Measurements from ENCODE around the gene HELZ2.

Gene HELZ2

GRCh38 chr20:63597651-63598478 lies 23.8 kb upstream of the HELZ2 start:
- no peak for DNase-seq (ENCODE audit: low spot score)

DNA sequence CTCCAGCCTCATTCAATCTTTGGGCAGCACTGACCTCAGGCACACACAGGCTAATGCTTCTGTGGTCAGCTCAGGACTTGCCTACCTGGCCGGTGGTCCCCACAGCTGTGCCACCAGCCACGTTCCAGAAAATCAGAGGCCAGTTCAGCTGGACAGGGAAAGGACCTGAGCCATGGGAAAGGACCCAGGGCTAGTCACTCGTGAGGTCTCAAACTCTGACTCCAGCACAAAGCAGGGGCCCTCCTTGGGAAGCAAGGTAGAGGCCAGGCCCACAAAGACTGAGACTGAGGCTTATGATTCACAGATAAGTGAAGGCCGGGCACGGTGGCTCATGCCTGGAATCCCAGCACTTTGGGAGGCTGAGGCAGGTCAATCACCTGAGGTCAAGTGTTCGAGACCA lies 22.4 kb upstream of the HELZ2 start:
- DNase-seq (ENCODE audit: low spot score) = no peak

DNA sequence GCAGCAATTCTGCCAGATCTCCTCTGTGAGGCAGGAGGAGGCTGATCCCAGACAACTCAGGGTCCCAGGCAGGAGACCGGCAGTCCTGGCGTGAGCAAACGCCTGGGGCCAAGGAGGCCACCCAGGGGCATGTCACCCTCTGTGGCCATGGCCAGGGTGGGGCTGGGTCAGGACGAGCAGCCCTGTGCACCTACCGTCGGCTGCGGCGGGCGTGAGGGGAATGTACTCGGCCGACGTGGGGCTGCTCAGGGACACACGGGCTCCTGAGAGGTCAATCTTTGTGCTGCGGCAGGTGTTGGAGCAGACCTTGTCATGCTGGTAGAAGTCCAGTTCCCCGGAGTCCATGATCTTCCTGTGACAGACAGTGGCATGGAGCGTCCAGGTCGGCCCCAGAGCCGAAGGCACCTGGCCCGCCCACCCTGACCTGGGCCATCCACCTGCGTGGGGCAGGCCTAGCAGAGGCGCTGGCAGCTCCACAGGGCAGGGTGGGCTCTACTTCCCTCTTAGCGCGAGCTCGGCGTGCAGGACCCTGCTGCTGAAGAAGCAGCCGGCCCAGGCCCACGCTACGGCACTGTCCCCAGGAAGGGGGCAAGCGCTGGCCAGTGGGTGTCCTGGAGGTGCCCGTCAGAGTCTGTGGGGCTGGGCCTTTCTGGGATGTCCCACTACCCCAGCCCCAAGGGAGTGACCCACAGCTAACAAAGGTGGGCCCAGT lies 21.5 kb upstream of the HELZ2 start:
- no peak for DNase-seq (ENCODE audit: low spot score)

DNA sequence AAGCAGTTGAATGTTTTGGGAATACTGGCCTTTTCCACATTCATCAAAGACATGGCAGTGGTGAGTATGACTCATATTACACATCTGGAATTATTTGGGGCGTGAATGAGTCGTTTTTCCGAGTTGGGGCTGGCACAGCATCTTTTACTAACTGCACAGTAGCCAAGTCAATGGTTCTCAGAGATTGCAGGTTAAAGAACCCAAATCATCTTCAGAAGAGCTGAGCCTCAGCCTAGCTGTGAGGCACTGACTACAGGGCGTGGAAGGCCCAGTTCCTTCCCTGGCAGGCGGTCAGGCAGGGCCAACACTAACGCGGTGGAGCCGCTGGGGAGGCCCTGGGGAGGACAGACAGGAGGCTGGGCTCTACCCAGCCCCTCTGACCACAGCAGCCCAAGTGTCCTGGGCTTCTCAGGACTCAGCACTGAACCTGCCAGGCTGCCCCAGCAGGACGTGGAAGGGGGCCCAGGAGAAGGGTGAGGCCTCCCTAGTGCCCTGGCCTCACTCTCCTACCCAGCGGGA lies 20.1 kb upstream of the HELZ2 start:
- no peak for DNase-seq (ENCODE audit: low spot score)

- DNase-seq (ENCODE audit: low spot score) = no peak
These were observed 18.6 kb upstream of the HELZ2 start for GRCh38 chr20:63592661-63593060.

GRCh38 chr20:63591786-63592355 lies 17.8 kb upstream of the HELZ2 start:
- no peak for DNase-seq (ENCODE audit: low spot score)

DNA sequence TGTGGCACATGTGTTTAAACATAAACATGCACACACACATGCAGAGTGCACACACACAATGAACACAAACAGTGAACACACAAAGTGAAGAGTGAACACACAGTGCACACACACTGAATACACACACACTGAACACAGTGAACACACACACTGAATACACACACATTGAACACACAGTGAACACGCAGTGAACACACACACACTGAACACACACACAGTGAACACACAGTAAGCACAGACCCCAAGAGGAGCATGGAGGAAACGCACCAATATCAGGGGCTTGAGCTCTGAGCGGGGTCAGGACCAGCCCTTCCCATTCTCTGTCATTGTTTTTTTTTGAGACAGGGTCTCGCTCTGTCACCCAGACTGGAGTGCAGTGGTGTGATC lies 17.1 kb upstream of the HELZ2 start:
- no peak for DNase-seq (ENCODE audit: low spot score)

DNA sequence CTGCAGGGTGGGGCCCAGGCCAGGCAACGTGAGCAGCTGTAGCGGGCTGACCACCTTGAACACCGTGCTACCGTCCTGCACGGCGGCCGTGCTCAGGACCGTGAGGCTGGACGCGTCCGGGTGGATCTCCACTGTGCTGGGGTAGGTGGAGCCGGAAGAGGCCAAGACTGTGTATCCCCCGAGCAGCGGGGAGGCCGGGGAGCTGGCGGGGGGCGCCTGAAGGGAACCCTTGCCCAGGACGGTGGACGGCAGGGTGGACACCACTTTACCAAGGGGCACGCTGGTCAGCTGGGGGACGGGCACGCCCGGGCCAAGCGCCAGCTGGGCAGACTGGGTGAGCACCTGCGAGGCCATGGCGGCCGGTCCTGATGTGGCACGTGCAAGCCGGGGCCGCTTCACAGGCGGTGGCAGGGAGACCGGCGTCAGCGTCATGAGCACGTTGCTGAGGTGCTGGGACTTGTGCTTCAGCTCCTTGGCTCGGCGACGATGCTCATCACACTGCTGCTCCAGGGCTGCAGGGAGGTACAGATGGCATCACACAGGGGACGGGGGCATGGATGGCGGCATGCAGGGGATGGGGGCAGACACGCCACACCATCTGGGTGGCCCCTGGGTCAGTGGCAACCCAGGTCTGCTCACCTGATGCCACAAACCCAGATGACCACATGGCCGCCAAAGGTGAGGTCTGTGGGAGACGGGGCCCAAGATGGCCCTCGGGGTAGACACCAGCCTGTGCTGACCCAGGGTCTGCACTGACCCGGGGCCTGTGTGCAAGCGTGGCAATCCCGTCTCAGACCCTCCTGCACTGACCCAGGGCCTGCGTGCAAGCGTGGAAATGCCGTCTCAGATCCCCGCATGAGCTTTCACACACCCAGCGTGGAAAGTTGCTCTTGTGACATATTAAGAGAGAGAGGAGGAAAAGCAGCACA lies 16.4 kb upstream of the HELZ2 start:
- no peak for DNase-seq (ENCODE audit: low spot score)

DNA sequence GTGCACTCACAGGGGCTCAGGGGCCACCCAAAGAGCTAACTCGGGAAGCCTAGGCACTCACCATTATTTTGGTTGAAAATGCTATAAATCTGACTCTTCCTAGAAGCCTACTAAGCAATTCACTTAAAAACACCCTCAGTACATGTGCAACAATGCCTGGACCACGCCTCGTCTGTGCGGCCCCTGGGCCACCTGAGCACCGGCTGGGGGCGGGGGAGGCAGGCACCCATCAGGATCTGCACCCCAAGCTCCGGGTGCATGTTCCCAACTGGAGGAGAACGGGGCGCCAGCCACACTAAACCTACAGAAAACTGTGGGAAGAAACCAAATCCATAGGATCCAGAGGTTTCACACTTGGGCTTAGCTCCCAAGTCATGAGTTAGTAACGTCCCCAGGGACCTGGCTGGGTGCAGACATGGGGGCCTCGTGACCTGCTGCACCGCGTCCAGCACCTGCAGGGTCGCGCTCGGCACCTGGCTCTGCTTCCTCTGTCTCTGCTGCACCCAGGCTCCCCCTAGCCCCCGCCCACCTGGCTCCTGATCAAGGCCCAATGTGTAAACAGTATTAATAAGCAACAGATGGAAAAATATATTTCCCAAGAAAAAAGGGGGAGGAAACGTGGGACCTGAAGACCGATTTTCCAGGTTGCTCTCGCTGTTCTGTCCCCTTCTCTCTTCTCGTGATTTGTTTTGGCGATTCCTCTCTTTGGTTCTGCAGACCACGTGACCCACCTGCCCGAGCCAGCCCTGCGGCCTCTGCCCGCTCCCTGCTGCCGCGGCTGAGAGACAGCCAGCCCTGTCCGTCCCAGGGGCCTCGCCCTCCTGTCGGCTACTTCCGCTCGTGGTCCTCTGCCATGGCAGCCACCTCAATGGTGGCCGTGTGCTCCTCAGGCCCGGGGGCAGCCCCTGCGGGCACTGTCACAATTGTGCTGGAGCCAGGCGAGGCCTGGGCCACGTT lies 15.5 kb upstream of the HELZ2 start:
- no peak for DNase-seq (ENCODE audit: low spot score)

DNA sequence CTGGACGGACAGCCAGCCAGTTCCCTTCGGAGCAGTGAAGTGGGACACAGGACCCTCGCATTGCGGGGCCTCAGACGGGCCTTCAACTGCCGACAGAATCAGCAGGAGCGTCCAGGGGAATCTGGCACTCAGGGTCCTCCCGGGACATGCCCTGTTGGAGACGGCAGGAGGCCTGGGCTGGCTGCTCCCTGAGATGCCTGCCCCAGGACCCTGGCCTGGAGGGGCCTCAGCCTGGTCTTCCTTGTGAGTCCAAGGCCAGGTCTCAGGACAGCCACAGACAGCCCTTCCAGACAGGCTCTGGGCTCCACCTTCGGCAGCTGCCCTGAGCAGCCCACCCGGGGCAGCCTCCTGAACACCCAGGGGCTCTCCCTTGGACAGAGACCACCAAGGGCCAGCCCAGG lies 14.6 kb upstream of the HELZ2 start:
- DNase-seq (ENCODE audit: low spot score) = no peak

DNA sequence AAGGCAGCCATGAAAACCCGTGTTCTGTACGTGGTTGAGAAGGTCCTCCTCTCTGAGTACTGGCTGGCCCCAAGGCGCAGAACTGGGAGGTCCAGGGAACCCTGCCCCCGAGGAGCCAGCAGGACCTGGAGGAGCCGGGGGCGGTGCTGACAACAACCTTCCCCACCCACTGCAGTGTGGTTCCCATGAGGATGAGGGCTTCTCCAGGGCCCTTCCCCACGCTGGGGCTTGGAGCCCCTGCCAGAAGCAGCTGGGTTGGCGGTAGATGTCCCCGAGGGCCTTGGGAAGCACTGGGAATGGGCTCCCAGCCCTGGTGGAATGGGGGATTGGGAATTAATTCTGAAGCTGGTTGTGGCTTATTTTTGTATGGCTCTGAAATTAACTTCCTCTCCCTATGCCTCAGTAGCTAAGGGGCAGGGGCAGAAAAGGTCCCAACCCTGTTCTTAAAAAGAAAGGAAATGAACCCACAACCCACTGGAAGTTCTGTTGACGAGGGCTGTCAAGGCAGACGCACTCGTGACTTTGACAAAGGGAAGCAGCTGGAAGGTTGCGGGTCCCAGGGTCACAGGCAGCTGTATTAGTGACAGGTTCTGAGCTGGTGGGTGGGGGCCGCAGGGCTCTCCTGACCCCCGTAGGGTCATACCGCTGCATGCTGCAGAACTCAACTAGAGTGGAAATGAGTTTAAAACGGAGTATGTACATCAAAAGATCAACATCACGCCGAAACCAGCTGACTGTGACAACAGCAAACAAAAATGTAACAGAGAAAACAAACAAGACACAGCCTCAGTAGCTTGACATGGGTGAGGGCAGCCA lies 13.9 kb upstream of the HELZ2 start:
- no peak for DNase-seq (ENCODE audit: low spot score)

DNA sequence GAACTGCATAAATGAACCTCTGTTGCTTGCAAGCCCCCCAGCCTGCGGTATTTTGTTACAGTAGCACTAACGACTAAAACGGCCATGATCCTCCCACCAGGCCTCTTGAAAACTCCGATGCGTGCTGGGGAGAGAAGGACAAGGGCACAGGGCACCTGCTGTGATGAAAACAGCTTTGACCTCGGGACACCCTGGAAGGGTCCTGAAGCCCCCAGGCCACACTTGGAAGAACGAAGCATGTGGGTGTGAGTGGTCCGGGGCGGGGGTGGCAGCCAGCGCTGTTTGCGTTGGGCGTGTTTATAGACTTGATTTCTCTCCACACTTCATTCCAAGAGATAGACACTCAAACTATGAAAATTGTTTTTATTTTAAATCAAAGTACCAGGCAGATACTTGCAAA lies 13.2 kb upstream of the HELZ2 start:
- DNase-seq (ENCODE audit: low spot score) = no peak

GRCh38 chr20:63586797-63587196 lies 12.8 kb upstream of the HELZ2 start:
- DNase-seq (ENCODE audit: low spot score) = no peak

GRCh38 chr20:63585616-63586565 lies 11.9 kb upstream of the HELZ2 start:
- DNase-seq (ENCODE audit: low spot score) = no peak

DNA sequence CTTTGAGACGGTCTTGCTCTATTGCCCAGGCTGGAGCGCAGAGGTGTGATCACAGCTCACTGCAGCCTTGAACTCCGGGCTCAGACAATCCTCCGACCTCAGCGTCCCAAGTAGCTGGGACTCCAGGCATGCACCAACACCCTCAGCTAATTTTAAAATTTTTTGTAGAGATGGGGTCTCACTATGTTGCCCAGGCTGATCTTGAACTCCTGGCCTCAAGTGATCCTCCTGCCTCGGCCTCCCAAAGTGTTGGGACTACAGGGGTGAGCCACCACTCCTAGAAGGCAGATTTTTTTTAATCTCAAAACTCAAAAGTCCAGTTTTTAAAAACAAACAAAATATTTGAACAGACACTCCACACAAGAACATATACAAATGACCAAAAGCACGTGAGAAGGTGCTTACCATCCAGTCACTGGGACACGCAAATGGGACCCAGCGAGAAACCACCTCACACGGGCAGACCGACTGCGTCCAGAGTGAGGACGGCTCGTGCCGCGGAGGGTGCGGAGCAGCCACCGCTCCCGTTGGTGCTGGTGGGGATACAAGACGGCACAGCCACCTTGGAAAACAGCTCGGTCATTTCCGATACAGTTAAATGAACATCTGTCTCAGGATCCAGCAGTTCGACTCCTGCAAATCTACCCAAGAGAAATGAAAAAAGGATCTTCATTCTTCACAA lies 8.5 kb upstream of the HELZ2 start:
- DNase-seq (ENCODE audit: low spot score) = no peak

- peak; percentile 82 for DNase-seq (ENCODE audit: low spot score)
These were observed 6.9 kb upstream of the HELZ2 start for GRCh38 chr20:63580796-63581461.

- no peak for DNase-seq (ENCODE audit: low spot score)
These were observed 5.1 kb upstream of the HELZ2 start for GRCh38 chr20:63579017-63579694.
